ENCODE measurements around the gene ITGB6.
"Not testable (repeated sequence)": the region's sequence is repeated elsewhere in the genome, so short reads cannot be mapped to it uniquely, and the experiment has no call there.

The ITGB6 gene

DNA sequence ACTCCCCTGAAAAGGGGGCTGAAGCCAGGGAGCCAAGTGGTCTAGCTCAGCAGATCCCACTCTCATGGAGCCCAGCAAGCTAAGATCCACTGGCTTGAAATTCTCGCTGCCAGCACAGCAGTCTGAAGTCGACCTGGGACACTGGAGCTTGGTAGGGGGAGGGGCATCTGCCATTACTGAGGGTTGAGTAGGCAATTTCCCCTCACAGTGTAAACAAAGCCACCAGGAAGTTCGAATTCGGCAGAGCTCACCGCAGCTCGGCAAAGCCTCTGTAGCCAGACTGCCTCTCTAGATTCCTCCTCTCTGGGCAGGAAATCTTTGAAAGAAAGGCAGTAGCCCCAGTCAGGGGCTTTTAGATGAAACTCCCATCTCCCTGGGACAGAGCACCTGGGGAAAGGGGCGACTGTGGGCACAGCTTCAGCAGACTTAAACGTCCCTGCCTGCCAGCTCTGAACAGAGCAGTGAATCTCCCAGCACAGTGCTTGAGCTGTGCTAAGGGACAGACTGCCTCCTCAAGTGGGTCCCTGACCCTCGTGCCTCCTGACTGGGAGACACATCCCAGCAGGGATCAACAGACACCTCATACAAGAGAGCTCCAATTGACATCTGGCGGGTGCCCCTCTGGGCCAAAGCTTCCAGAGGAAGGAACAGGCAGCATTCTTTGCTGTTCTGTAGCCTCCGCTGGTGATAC lies 18.8 kb downstream of the ITGB6 start:
- not testable (repeated sequence) for DNase-seq (ENCODE audit: low read depth)

DNA sequence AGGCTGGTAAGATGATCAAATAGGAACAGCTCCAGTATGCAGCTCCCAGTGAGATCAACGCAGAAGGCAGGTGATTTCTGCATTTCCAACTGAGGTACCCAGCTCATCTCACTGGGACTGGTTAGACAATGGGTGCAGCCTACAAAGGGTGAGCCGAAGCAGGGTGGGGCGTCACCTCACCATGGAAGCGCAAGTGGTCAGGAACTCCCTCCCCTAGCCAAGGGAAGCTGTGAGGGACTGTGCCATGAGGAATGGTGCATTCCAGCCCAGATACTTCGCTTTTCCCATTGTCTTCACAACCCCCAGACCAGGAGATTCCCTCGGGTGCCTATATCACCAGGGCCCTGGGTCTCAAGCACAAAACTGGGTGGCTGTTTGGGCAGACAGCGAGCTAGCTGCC lies 19.4 kb downstream of the ITGB6 start:
- DNase-seq (ENCODE audit: low read depth) = not testable (repeated sequence)

DNA sequence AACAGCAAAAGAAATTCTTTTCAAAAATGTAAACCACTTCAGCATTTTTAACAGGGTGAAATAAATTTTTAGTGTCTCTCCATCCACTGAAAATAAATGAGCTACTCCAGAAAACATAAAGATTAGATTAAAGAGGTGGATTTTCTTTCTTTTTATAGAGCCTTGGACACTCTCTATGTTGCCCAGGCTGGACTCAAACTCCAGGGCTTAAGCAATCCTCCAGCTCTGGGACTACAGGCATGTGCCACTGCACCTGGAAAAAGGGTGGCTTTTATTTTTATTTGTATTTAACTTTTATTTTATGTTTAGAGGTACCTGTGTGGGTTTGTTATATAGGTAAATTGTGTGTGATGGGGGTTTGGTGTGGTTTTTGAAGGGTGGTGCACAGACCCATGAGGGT lies 19.9 kb downstream of the ITGB6 start:
- DNase-seq (ENCODE audit: low read depth) = no peak

DNA sequence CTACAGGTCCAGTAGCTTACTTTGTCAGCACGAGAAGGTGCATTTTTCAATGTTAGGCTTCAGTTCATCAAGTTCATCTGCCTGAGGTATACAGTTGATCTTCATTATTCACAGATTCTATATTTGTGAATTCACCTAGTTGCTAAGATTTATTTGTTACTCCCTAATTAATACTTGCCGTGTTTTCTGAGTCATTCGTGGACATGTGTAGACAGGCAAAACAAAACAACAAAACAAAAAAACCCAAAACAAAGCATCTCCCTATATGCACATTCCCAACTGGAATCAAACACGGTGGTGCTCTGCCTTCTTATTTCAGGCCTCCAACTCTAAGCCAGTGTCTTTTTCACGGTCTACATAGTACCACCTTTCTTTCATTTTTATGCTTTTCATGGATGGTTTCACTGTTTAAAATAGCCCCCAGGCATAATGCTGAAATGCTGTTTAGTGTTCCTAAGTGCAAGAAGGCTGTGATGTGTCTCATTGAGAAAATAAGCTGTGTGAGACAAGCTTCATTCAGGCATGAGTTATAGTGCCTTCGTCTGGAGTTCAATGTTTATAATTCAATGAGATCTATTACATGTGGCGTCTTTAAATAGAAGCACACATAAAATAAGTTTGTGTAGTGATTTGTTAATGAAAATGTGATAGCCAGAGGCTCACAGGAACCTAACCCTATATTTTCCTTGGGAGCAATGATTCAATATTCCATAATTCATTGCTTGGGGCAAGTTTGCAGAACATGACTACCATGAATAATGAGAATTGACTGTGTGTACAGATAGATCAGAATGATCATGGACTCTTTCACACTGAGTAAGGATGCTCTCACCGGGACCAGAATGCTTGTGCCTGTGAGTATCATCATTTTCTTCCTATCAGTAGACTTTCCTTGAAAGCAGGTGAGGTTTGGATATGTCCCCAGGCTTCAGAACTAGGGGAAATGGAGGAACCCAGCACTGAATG lies 24.6 kb downstream of the ITGB6 start:
- DNase-seq (ENCODE audit: low read depth) = no peak

DNA sequence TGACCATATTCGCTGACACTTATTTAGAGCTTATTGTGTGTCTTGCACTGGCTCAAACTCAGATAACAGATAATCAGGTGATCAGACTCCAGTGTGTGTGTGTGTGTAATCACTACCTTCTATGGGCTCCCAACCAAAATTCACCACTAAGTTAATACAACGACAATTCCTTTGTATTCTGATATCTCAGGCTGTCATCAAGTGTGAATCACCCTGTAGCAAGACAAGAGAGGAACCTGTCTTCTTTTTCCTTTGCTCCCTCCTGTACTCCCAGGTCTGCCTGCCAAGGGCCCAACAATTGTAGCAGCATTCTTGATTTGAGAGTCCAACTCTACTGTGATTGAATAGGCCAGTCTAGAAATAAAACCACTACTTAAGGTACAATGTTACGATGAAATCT lies 25.8 kb downstream of the ITGB6 start:
- no peak for DNase-seq (ENCODE audit: low read depth)

DNA sequence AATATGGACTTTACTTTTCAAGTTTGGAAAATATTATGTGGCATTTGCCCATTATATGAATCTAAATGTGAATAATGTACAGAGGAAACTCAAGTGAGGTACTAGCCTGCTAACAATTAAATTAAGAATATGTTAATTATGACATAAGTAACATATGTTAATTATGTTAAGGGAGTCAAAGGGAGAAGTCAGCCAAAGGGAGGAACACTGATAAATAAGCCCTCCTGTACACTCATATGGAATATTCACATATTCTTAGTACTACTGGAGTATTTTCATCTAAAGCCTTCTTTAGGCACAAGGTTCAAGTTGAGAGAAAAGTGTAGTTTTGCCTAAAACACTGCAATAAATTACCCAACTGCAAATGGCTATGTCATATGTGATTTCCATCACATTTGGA lies 30.1 kb downstream of the ITGB6 start:
- DNase-seq (ENCODE audit: low read depth) = no peak

DNA sequence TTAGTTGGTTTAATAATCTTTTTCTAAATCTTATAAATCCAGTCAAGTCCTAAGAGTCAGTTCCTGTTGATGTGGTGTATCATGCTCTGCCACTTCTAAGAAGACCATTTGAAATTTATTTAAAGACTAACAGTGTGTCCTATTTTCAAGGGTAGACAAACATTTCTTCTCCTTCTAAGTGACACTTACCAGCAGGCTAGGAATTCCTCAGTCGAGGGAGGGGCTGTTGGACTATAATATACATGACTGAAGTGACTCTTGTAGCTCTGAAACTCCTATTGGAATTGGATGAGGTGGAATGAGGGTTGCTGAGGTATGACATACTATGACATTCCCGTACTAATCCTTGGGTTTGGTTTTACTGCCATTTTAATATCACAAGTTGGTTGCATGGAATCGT lies 30.6 kb downstream of the ITGB6 start:
- DNase-seq (ENCODE audit: low read depth) = no peak

DNA sequence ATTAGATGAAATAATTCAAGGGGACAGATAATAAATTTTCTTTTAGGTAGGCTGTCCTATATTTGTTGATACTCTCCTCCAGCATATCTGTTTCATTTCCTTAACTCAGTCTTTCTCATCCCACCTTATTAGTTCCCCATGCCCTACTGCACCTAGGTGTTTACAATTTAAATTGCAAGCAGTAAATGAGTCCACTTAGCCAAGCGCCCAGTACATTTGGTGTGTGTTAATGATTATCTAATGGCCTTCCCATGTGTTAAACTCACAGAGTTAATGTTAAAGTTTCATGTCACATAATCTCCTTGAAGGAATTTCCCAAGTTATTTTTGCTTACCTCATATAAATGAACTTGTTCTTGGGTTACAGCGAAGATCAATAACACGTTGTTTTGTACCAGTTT lies 31.2 kb downstream of the ITGB6 start:
- no peak for DNase-seq (ENCODE audit: low read depth)

DNA sequence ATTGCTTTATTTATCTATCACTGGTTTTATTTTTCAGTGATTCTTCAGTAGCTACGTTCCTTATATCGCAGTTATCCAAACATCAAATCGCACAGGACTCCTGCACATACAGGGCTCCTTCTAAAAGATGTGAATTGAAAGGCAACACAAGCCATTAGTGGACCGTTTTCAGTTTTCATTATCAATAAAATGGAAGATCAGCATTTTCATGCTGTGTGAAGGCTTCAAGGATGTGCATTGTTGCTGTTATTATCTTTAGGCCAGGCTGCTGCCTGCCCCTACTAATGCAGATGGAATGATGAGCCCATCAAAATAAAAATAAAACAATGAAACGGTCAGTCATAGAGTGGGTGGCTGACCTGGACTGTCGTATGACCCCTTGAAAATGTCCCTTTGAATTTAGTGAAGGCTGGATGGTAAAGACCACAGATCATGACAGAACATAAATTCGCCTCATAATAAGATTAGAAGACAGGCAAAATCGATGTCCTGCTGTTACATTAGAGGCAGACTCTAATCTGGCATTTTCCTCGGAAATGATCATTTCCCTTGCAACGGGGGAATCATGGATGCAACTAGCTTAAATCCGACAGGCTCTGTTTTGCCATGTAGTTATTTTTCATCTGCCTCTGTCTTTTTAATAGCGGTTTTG lies 32.9 kb downstream of the ITGB6 start:
- no peak for DNase-seq (ENCODE audit: low read depth)

DNA sequence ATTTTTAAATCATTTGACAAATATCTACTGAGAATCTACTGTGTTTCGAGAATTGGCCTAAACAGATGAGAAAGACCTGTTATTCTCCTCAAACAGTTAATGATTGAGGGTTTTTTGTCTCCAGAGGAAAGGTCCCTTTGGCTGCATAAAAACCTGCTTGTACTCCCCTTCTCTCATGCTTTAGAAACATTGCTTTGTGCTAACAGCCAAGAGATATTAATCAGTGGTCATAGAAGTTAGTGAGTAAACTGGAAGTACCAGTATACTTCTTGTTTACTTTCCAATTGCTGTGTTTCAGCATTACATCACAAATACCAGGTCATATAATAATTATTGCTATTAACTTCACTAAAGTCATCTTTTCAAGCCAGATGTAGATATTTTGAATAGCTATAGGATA lies 34.1 kb downstream of the ITGB6 start:
- DNase-seq (ENCODE audit: low read depth) = no peak

DNA sequence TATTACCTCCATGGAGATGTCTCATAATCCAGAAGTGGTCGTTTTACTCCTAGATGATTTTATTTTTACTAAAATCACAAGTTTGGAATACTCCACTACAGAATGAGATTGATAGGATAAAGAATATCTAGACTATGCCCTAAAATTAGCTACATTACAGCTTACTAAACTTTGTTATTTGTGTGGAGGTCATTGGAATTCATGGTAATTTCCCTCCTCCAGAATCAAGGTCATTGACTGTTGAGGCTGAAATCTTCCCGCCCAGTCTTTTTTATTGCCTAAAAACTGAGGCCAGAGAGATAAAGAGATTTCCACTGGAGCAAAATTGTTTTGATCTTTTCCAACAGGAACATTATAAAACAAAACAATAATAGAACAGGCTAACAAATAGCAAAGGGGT lies 35.0 kb downstream of the ITGB6 start:
- DNase-seq (ENCODE audit: low read depth) = no peak

DNA sequence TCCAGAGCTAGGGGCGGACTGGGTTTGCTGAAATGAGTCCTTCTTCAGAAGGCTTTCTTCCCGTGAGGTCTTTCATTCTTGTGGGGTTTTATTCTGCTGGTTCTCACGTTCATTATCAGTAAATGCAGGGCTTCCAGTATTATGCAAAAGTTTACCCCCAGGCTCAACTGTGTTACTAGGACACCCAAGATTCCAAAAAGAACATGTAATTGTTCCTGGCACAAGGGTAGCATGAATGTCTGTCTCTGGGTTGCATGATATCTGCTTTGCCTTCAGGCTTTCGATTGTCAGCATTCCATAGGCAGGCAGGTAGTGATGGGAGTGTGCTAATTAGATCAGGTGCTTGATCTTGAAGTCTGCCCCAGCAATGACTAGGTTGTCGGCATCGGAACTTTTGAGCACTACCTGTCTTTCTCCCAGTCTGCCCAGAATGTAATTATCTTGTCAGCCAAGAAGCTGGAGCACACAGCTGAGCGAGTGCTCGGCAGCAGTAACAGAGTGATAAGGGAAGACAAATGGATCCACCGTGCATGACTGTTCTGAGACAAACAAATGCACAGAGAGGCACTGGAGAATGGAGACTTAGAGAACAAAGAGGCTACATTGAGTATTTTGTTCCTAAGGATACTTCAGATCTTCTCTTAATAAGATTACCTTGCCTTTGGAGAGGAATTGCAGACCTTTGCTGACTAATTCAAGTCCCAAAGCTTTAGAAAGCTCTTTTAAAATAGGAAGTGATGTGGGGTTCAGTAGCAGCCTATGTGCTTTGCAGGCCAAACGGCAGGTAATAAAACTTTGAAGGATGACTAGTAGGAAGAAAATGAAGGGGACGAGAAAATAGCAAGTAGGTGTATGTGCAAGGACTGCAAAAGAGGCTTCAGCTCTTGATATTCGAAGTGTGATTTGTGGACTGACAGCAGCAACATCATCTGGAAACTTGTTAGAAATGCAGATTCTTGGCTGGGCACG lies 41.9 kb downstream of the ITGB6 start:
- no peak for DNase-seq (ENCODE audit: low read depth)

DNA sequence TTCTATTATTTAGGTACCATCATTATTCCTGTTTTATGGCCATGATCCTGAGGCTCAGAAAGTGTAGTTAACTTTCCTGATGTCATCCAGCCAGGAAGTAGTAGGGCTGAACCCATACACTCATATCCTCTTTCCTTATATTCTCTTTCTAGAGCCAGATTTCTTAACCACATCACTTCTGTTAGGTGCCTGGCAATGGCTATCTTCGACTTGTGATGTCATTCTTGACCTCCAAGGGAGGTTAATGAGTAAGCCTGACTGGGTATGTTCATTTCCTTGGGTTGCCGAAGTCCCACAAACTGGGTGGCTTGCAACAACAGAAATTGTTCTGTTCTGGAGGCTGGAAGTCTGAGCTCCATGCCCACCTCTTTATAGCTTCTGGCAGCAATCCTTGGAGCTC lies 43.4 kb downstream of the ITGB6 start:
- DNase-seq (ENCODE audit: low read depth) = peak; percentile 46

DNA sequence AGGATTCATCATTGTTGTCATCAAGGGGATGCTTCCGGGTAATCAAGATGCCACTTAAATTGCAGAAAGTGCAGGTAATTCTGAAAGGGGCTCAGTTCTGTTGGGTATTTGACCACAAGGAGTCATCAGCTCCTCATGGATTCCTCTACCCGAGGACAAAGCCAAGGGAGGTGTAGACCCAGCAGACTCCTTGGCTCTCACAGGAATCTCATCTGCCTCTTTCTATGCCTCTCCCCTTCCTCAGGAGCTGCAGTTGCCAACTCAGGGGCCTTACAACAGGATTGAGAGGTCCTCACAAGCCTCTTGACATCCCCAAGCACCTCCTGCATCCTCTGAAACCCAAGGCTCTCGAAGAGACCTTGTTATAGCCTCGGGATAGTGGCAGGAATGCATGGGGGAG lies 44.0 kb downstream of the ITGB6 start:
- no peak for DNase-seq (ENCODE audit: low read depth)

DNA sequence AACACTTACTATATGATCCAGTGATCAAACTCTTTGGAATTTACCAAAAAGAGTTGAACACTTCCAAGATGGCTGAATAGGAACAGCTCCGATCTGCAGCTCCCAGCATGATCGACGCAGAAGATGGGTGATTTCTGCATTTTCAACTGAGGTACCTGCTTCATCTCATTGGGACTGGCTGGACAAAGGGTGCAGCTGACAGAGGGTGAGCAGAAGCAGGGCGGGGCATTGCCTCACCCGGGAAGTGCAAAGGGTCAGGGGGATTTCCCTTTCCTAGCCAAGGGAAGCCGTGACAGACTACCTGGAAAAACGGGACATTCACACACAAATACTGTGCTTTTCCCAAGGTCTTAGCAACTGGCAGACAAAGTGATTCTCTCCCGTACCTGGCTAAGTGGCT lies 51.7 kb downstream of the ITGB6 start:
- not testable (repeated sequence) for DNase-seq (ENCODE audit: low read depth)

DNA sequence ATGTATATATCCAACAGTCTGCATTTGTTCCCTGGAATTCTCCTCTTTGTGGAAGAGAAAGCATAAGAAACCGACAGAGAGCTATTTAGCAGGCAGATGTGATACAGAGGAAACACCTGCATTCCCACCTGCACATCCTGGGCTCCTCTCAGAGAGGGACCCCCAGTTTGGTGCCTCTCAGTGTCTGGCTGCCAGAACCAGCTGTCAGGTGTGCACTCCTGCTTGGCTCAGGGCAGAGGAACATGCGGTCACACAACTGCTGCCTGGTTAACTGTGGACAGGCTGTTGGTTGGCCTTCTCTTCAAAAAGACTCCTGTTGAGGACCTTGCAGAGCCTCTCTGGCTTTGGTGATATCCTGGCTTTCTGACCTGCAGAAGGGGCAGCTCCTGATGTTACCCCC lies 54.6 kb downstream of the ITGB6 start:
- no peak for DNase-seq (ENCODE audit: low read depth)

DNA sequence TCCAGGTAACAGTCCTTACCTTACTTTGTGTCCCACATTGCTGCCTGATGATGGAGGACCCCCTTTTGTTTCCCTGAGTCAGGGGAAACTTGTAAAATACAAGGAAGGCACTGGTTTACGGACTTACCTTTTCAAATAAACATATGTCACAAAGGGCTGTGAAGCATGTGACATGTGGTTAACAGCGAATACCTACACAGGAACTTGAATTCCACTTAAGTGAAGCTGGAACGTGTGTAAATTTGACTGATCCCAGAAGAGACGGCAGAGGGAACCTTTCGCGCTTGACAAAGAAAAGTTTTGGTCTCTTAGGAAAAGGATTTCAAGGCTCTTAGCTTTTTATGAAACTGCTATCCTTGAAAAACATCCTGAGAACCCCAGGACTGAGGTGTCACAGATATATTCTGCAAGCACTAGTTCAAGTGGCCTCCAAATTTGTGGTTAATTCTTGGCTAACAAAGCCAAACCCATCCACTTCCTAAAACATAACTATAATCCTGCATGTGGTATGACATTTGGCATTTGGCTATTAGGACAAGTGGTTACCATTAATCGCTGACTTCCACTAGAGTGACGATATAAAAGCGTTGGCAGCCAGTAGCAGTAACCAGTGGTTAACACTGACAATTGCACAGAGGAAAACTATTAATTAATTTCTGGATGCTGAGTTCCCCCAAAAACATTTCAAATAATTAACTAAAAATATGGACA lies 55.6 kb downstream of the ITGB6 start:
- no peak for DNase-seq (ENCODE audit: low read depth)

DNA sequence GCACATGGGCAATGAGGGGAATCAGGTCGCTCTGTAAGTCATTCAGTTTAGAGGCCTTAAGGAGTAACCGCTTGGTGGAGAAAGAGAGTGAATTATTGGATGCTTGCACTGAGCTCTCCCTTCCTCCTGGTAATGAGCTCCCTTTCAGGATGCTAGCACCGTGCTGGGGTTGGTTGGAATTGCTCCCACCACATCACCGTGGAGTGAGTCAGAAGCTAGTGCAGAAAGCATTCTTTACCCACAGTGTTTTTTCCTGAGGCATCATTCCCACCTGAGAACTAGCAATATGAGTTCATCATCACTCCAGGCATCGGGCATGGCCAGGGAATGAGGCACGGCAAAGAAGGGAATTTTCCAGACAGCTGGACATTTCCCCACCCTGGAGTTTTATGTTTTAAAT lies 57.6 kb downstream of the ITGB6 start:
- no peak for DNase-seq (ENCODE audit: low read depth)

DNA sequence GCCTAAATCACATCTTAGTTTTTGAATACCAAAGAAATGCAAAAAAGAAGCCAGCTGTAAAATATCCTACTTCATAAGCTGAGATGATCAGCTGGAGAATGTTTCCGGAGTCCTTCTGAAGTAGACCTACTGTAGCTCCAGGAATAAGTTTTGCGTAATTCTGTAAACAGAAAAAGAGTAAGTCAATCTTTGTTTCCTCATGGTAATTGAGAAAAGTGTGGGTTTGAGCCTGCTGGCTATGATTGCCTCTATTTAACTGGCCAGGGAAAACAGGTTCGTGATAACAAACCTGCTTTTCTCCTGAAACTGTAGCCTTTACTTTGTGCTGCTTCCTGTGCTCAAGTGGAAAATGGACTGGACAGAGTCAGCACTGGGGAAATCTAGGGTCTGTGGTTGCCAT lies 58.2 kb downstream of the ITGB6 start:
- no peak for DNase-seq (ENCODE audit: low read depth)

DNA sequence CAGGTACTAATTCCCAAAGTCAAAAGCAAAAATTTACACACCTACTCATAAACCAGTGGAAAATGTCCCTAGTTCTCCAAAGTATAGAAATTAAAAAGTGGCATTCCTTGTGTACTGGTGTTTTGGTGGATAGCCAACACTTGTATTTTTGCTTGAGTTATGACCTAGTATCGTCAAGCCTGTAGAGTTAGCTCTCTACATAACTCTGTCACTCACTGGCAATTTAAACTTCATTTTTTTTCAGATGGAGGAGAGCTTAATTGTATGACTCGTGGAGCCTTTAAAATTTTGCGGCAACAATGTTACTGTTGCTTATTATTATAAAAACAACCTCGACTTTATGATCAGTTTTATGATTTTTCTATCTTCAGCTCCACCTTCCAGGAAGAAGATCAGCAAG lies 58.7 kb downstream of the ITGB6 start:
- no peak for DNase-seq (ENCODE audit: low read depth)

DNA sequence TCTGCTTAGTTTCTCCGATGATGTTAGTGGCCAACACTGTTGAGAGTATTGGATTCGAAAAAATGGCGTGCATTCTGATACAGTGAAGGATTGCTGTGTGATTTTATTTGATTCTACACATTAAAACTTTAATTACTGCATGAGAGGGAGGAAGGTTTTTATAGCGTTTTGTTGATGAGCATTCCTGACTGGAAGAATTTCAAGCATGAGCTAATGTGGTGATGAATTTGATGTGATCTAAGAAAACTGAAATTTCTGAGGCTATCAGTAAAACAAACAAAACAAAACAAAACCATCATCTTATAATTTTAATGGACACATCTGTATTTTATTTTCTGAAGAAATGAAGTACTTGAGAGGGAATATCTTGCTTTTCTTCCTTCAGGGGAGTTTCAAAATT lies 59.6 kb downstream of the ITGB6 start:
- no peak for DNase-seq (ENCODE audit: low read depth)
